ENCODE measurements around the gene NOXO1.

Gene NOXO1

GRCh38 chr16:2025251-2025650 lies 44.0 kb upstream of the NOXO1 start:
- no peak for DNase-seq (ENCODE audit: insufficient read length, low spot score)
- TF ChIP-seq POLR2AphosphoS5 (IDR thresholded peaks at IDR 0.05; ENCODE audit: low read depth, low read length): no peak
- no peak for TF ChIP-seq TAF1 (IDR thresholded peaks at IDR 0.05; ENCODE audit: low read depth, low read length)
- TF ChIP-seq PAX5 (IDR thresholded peaks at IDR 0.05; ENCODE audit: insufficient read depth, low read length, severe bottlenecking): no peak
- no peak for TF ChIP-seq SPI1 (IDR thresholded peaks at IDR 0.05; ENCODE audit: low read depth, low read length)
- no peak for TF ChIP-seq POLR2A (IDR thresholded peaks at IDR 0.05; ENCODE audit: low read depth, low read length)
- TF ChIP-seq POU2F2 (IDR thresholded peaks at IDR 0.05; ENCODE audit: low read depth, low read length): no peak
- no peak for FAIRE-seq

GRCh38 chr16:2024032-2024420 lies 42.8 kb upstream of the NOXO1 start:
- TF ChIP-seq TAF1 (IDR thresholded peaks at IDR 0.05; ENCODE audit: low read depth, low read length) (no peak), SPI1 (IDR thresholded peaks at IDR 0.05; ENCODE audit: low read depth, low read length) (no peak), POU2F2 (IDR thresholded peaks at IDR 0.05; ENCODE audit: low read depth, low read length) (no peak), POLR2AphosphoS5 (IDR thresholded peaks at IDR 0.05; ENCODE audit: low read depth, low read length) (no peak), POLR2A (IDR thresholded peaks at IDR 0.05; ENCODE audit: low read depth, low read length) (no peak), PAX5 (IDR thresholded peaks at IDR 0.05; ENCODE audit: insufficient read depth, low read length, severe bottlenecking) (no peak)
- no peak for DNase-seq (ENCODE audit: insufficient read length, low spot score)
- no peak for FAIRE-seq

GRCh38 chr16:2023092-2024031 lies 42.1 kb upstream of the NOXO1 start:
- DNase-seq (ENCODE audit: insufficient read length, low spot score): peak; percentile 98
- peak; percentile 99 for FAIRE-seq
- TF ChIP-seq TAF1 (IDR thresholded peaks at IDR 0.05; ENCODE audit: low read depth, low read length): no peak
- no peak for TF ChIP-seq SPI1 (IDR thresholded peaks at IDR 0.05; ENCODE audit: low read depth, low read length)
- peak; percentile 48 for TF ChIP-seq PAX5 (IDR thresholded peaks at IDR 0.05; ENCODE audit: insufficient read depth, low read length, severe bottlenecking)
- no peak for TF ChIP-seq POLR2A (IDR thresholded peaks at IDR 0.05; ENCODE audit: low read depth, low read length)
- TF ChIP-seq POLR2AphosphoS5 (IDR thresholded peaks at IDR 0.05; ENCODE audit: low read depth, low read length): no peak
- TF ChIP-seq POU2F2 (IDR thresholded peaks at IDR 0.05; ENCODE audit: low read depth, low read length): no peak

- no peak for DNase-seq (ENCODE audit: insufficient read length, low spot score)
- TF ChIP-seq POLR2A (IDR thresholded peaks at IDR 0.05; ENCODE audit: low read depth, low read length) (no peak), PAX5 (IDR thresholded peaks at IDR 0.05; ENCODE audit: insufficient read depth, low read length, severe bottlenecking) (no peak), POU2F2 (IDR thresholded peaks at IDR 0.05; ENCODE audit: low read depth, low read length) (no peak), SPI1 (IDR thresholded peaks at IDR 0.05; ENCODE audit: low read depth, low read length) (no peak), TAF1 (IDR thresholded peaks at IDR 0.05; ENCODE audit: low read depth, low read length) (no peak), POLR2AphosphoS5 (IDR thresholded peaks at IDR 0.05; ENCODE audit: low read depth, low read length) (no peak)
- no peak for FAIRE-seq
Observed at GRCh38 chr16:2022723-2023091, 41.4 kb upstream of the NOXO1 start.

GRCh38 chr16:2019921-2020831 lies 38.9 kb upstream of the NOXO1 start:
- FAIRE-seq (no peak), DNase-seq (ENCODE audit: insufficient read length, low spot score) (no peak)
- TF ChIP-seq POU2F2 (IDR thresholded peaks at IDR 0.05; ENCODE audit: low read depth, low read length) (no peak), POLR2A (IDR thresholded peaks at IDR 0.05; ENCODE audit: low read depth, low read length) (no peak), PAX5 (IDR thresholded peaks at IDR 0.05; ENCODE audit: insufficient read depth, low read length, severe bottlenecking) (no peak), SPI1 (IDR thresholded peaks at IDR 0.05; ENCODE audit: low read depth, low read length) (no peak), POLR2AphosphoS5 (IDR thresholded peaks at IDR 0.05; ENCODE audit: low read depth, low read length) (no peak), TAF1 (IDR thresholded peaks at IDR 0.05; ENCODE audit: low read depth, low read length) (no peak)

GRCh38 chr16:2019518-2019920 lies 38.2 kb upstream of the NOXO1 start, which contains the start of gene NPW:
Gene NPW, plus strand, starts transcription at chr16:2019785.
- TF ChIP-seq POLR2A (IDR thresholded peaks at IDR 0.05; ENCODE audit: low read depth, low read length) (no peak), TAF1 (IDR thresholded peaks at IDR 0.05; ENCODE audit: low read depth, low read length) (no peak), PAX5 (IDR thresholded peaks at IDR 0.05; ENCODE audit: insufficient read depth, low read length, severe bottlenecking) (no peak), POU2F2 (IDR thresholded peaks at IDR 0.05; ENCODE audit: low read depth, low read length) (no peak), SPI1 (IDR thresholded peaks at IDR 0.05; ENCODE audit: low read depth, low read length) (no peak), POLR2AphosphoS5 (IDR thresholded peaks at IDR 0.05; ENCODE audit: low read depth, low read length) (no peak)
- no peak for DNase-seq (ENCODE audit: insufficient read length, low spot score)
- no peak for FAIRE-seq

- DNase-seq (ENCODE audit: insufficient read length, low spot score) (no peak), FAIRE-seq (no peak)
- TF ChIP-seq POLR2A (IDR thresholded peaks at IDR 0.05; ENCODE audit: low read depth, low read length) (no peak), PAX5 (IDR thresholded peaks at IDR 0.05; ENCODE audit: insufficient read depth, low read length, severe bottlenecking) (no peak), TAF1 (IDR thresholded peaks at IDR 0.05; ENCODE audit: low read depth, low read length) (no peak), POLR2AphosphoS5 (IDR thresholded peaks at IDR 0.05; ENCODE audit: low read depth, low read length) (no peak), POU2F2 (IDR thresholded peaks at IDR 0.05; ENCODE audit: low read depth, low read length) (no peak)
Observed at GRCh38 chr16:2016407-2016922, 35.2 kb upstream of the NOXO1 start.

- no peak for FAIRE-seq
- TF ChIP-seq POU2F2 (IDR thresholded peaks at IDR 0.05; ENCODE audit: low read depth, low read length) (no peak), TAF1 (IDR thresholded peaks at IDR 0.05; ENCODE audit: low read depth, low read length) (no peak), PAX5 (IDR thresholded peaks at IDR 0.05; ENCODE audit: insufficient read depth, low read length, severe bottlenecking) (no peak), SPI1 (IDR thresholded peaks at IDR 0.05; ENCODE audit: low read depth, low read length) (no peak), POLR2AphosphoS5 (IDR thresholded peaks at IDR 0.05; ENCODE audit: low read depth, low read length) (no peak), POLR2A (IDR thresholded peaks at IDR 0.05; ENCODE audit: low read depth, low read length) (no peak)
- no peak for DNase-seq (ENCODE audit: insufficient read length, low spot score)
Observed at GRCh38 chr16:2015947-2016208, 34.6 kb upstream of the NOXO1 start.
